GM21723 (cell line): ENCODE results near the gene NENF.
A peak's percentile ranks its signal among the peaks of the same experiment; 100 is the strongest.

ENCODE experiments used
- ATAC-seq: cut with Tn5 transposase; IDR thresholded peaks from one replicate; pipeline ENCODE4 v1.9.1; 2021; ENCODE audit warnings: mild to moderate bottlenecking, moderate library complexity; ENCODE audit not compliant: unreplicated experiment

The NENF gene

GRCh38 chr1:212430955-212431394, 1.7 kb upstream of the NENF start:
- no peak for ATAC-seq

GRCh38 chr1:212431644-212432043, 1.1 kb upstream of the NENF start:
- no peak for ATAC-seq

GRCh38 chr1:212432272-212432660, 454 bp upstream of the NENF start:
- ATAC-seq = no peak

GRCh38 chr1:212433577-212434462, 1.1 kb downstream of the NENF start:
- no peak for ATAC-seq

GRCh38 chr1:212434992-212435391, 2.3 kb downstream of the NENF start:
- ATAC-seq = no peak

GRCh38 chr1:212437179-212437798, 4.6 kb downstream of the NENF start:
- ATAC-seq = no peak

- ATAC-seq = no peak
Measured at GRCh38 chr1:212438831-212439237, 6.1 kb downstream of the NENF start.

- ATAC-seq = no peak
Measured at GRCh38 chr1:212440419-212440818, 7.7 kb downstream of the NENF start.

- no peak for ATAC-seq
Measured at GRCh38 chr1:212442408-212442807, 9.7 kb downstream of the NENF start.

- no peak for ATAC-seq
Measured at GRCh38 chr1:212446333-212446732, 13.6 kb downstream of the NENF start.

GRCh38 chr1:212447478-212447877, 14.8 kb downstream of the NENF start:
- no peak for ATAC-seq

- ATAC-seq = no peak
Measured at GRCh38 chr1:212450331-212450881, 17.7 kb downstream of the NENF start.

- no peak for ATAC-seq
Measured at GRCh38 chr1:212451416-212452322, 18.9 kb downstream of the NENF start.

GRCh38 chr1:212452323-212453155, 19.8 kb downstream of the NENF start:
- ATAC-seq = no peak

GRCh38 chr1:212453156-212453857, 20.6 kb downstream of the NENF start:
- no peak for ATAC-seq

- no peak for ATAC-seq
Measured at GRCh38 chr1:212454741-212455140, 22.0 kb downstream of the NENF start.

- ATAC-seq = no peak
Measured at GRCh38 chr1:212455401-212455800, 22.7 kb downstream of the NENF start.

- ATAC-seq = peak; percentile 65
Measured at GRCh38 chr1:212455803-212456528, 23.2 kb downstream of the NENF start.
